ENCODE measurements around the gene HINFP. TPM values are rescaled to one million over a fixed set of nuclear protein-coding genes. Genes with fewer than 3 reads are reported as not detected.
"Not testable (repeated sequence)": the region's sequence is repeated elsewhere in the genome, so short reads cannot be mapped to it uniquely, and the experiment has no call there.

HINFP gene
- total RNA-seq, 4 donors from 2014 or later: 7.0 to 33.2 (median 13.9) TPM

DNA sequence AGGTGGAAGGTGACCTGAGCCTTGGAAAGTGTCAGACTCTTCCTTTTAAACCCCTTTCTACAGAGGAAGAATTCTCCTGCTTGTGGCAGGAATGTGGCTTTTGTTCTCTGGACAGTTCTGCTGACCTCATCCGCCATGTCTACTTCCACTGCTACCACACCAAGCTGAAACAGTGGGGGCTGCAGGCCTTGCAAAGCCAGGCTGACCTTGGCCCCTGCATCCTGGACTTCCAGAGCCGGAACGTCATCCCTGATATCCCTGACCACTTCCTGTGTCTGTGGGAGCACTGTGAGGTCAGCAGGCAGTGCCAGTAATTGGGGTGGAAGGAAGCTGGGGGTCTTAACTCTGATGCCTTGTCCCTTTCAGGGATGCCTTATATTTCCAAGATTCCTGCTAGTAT lies 9.3 kb downstream of the HINFP start:
- WGBS, 2 donors: 57 to 83% methylated on average over 2 to 3 of the region's 3 CpGs
- no peak overlapping the region for H3K27ac ChIP-seq
- peaks cover 3 to 14% (median 5%) of the 10 kb centered on the region in 3 donors for H3K4me1 ChIP-seq
- TF ChIP-seq POLR2A (IDR thresholded peaks at IDR 0.05): no peak
- TF ChIP-seq, protein P1, sequence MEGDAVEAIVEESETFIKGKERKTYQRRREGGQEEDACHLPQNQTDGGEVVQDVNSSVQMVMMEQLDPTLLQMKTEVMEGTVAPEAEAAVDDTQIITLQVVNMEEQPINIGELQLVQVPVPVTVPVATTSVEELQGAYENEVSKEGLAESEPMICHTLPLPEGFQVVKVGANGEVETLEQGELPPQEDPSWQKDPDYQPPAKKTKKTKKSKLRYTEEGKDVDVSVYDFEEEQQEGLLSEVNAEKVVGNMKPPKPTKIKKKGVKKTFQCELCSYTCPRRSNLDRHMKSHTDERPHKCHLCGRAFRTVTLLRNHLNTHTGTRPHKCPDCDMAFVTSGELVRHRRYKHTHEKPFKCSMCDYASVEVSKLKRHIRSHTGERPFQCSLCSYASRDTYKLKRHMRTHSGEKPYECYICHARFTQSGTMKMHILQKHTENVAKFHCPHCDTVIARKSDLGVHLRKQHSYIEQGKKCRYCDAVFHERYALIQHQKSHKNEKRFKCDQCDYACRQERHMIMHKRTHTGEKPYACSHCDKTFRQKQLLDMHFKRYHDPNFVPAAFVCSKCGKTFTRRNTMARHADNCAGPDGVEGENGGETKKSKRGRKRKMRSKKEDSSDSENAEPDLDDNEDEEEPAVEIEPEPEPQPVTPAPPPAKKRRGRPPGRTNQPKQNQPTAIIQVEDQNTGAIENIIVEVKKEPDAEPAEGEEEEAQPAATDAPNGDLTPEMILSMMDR (IDR thresholded peaks at IDR 0.05): no peak
- intact Hi-C loops (cut with DNase I): no loop called here
- peaks cover 24 to 84% (median 35%) of the 10 kb centered on the region in 3 donors for H3K36me3 ChIP-seq
- H3K4me3 ChIP-seq: no peak overlapping the region
- no peaks in the 10 kb centered on the region for H3K27me3 ChIP-seq
- no peak for DNase-seq
- no peaks in the 10 kb centered on the region for H3K9me3 ChIP-seq

DNA sequence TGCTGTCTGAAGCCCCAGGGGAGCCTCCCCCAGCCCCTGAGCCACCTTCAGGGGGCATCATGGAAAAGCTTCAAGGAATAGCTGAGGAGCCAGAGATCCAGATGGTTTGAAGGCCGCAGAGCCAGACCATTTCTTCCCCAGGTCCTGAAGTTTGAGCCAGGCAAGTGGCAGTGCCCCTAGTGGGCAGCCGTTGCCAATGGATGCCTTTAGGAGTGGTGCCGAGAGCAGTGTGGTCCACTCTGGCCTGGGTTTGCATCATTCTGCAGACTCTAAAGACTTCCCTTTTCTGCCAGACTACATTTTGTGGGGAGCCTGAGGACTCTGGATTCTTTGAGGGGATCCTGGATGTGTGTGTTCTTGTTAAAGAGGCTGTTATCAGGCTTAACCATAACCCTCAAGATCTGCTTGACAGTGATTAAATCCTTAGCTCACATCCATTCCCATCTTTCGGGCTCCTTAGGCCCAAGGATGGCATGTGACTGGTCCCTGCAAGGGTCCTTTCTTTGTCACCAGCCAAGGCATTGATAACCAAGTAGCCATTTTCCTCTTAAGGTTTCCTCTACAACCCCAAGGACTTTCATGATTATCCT lies 13.1 kb downstream of the HINFP start:
- intact Hi-C loops (cut with DNase I): no loop called here
- WGBS, 2 donors: 60 to 63% methylated on average over 1 to 4 of the region's 4 CpGs

DNA sequence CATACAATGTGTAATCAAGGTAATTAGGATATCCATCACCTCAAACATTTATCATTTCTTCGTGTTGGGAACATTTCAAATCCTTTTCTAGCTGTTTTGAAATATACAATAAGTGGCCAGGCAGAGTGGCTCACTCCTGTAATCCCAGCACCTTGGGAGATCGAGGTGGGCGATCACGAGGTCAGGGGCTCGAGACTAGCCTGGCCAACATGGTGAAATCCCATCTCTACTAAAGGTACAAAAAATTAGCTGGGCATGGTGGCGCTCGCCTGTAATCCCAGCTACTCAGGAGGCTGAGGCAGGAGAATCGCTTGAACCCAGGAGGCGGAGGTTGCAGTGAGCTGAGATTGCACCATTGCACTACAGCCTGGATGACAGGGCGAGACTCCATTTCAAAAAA lies 17.9 kb downstream of the HINFP start:
- intact Hi-C loops (cut with DNase I); H3K27ac ChIP-seq; DNase-seq: not testable (repeated sequence)

More for the DNA sequence above, 13.1 kb downstream of the HINFP start:
- H3K4me1 ChIP-seq: no peaks in the 10 kb centered on the region
- peaks cover 24 to 54% (median 35%) of the 10 kb centered on the region in 3 donors for H3K36me3 ChIP-seq
- H3K4me3 ChIP-seq: no peak overlapping the region
- no peak for DNase-seq
- no peaks in the 10 kb centered on the region for H3K27me3 ChIP-seq
- no peaks in the 10 kb centered on the region for H3K9me3 ChIP-seq
- H3K27ac ChIP-seq: no peak overlapping the region
- TF ChIP-seq, protein P1 (IDR thresholded peaks at IDR 0.05): peak in 4 of 6 experiments; percentile 12 to 53 (median 35)
- TF ChIP-seq POLR2A (IDR thresholded peaks at IDR 0.05): no peak

DNA sequence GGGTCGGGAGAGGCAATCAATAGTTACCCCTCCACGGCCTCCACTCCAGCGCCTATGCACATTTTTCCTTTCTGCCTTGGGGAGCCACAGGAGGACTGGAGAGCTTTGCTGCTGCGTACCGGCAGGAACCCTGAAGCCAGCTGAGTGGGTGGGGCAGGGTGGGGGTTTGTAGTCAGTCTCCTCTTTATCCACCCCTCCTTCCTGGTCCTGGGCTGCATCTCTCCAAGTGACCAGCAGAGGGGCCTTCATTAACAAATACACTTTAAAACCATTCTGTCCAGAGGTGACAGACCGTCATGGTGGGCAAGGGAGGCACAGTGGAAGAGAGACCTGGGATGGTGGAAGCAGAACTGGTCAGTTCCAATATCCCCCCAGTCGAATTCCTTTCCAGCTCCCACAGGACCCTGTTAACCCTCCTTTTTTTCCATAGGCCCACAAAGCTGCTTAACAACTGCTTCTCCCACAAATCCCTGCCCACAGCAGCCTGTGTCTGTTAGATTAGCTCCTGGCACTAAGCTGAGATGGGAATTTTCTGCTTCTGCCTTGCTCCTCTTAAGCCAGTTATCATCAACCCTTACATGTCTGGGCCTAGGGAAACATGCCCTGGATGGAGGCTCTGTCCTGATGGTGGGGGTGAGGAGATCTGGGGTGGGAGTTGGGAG lies 23.6 kb downstream of the HINFP start:
- no peaks in the 10 kb centered on the region for H3K36me3 ChIP-seq
- TF ChIP-seq, protein P1 (IDR thresholded peaks at IDR 0.05): peak; percentile 26 to 67 (median 52)
- no peak for TF ChIP-seq POLR2A (IDR thresholded peaks at IDR 0.05)
- peaks cover 0 to 61% (median 0%) of the 10 kb centered on the region in 4 donors for H3K27me3 ChIP-seq
- H3K4me3 ChIP-seq: no peak overlapping the region
- H3K4me1 ChIP-seq: peaks cover 8 to 31% (median 11%) of the 10 kb centered on the region in 3 donors
- 11 to 22% methylated on average over 3 of the region's 7 CpGs for WGBS, 2 donors
- H3K9me3 ChIP-seq: no peaks in the 10 kb centered on the region
- no peak for DNase-seq
- no peak overlapping the region for H3K27ac ChIP-seq
- intact Hi-C loops (cut with DNase I): no loop called here

More for the DNA sequence above, 17.9 kb downstream of the HINFP start:
- peaks cover 0 to 14% (median 0%) of the 10 kb centered on the region in 4 donors for H3K27me3 ChIP-seq
- WGBS, 2 donors: 85 to 90% methylated on average over 9 to 10 of the region's 10 CpGs
- H3K9me3 ChIP-seq, H3K36me3 ChIP-seq, H3K4me3 ChIP-seq, H3K4me1 ChIP-seq: not testable (repeated sequence)

DNA sequence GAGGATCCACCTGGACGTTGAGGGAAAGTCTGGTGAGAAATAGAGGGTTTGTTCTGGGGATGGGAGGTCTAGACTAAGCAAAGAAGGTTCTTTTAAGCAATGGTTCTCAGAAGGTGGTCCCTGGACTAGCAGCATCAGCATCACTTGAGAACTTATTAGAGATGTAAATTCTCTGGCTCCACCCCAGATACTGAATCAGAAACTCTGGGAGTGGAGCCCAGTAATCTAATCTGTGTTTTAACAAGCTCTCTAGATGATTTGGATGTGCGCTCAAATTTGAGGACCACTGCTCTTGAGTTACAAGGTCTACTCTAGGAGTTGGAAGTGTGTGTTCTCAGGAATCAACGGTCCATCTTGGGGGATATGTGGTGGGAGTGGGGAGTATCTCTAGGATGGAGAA lies 24.2 kb downstream of the HINFP start:
- Histone ChIP-seq H3K27me3 (peaks cover 0 to 60% (median 0%) of the 10 kb centered on the region in 4 donors), H3K9me3 (no peaks in the 10 kb centered on the region), H3K4me1 (peaks cover 8 to 37% (median 11%) of the 10 kb centered on the region in 3 donors), H3K4me3 (no peak overlapping the region), H3K27ac (no peak overlapping the region), H3K36me3 (no peaks in the 10 kb centered on the region)
- WGBS, 2 donors: 50 to 70% methylated on average over 3 of the region's 3 CpGs
- TF ChIP-seq, protein P1 (IDR thresholded peaks at IDR 0.05): no peak
- TF ChIP-seq POLR2A (IDR thresholded peaks at IDR 0.05): no peak
- intact Hi-C loops (cut with DNase I): no loop called here
- no peak for DNase-seq
